HUDEP-2 (cell line): ENCODE results near the gene SPATA21.
A peak's percentile ranks its signal among the peaks of the same experiment; 100 is the strongest.
"Not testable (repeated sequence)": the region's sequence is repeated elsewhere in the genome, so short reads cannot be mapped to it uniquely, and the experiment has no call there.

Experiments
- DNase-seq, 76 experiments: peaks; one replicate each; lab custom pipeline; 2025; ENCODE audit not compliant: unreplicated experiment in 76 of 76; lab: John Stamatoyannopoulos, UW

The SPATA21 gene, protein sequence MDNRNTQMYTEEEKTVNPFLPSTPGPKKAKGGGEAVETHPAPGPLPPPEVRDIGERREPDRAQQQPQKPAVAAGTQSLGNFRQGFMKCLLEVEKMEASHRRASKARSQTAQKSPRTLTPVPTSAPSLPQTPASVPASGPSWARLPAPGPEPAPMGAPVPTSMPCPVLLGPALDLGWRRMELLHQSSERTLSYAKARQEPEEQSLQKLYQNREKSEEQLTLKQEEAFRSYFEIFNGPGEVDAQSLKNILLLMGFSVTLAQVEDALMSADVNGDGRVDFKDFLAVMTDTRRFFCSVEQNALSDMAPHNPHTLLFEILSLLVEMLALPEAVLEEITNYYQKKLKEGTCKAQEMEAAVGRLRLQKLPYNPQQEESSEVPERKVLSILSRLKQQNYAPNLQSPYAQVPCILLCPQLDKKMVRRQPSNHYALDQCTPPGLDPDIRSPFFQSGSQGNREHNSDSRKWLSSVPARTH

DNA sequence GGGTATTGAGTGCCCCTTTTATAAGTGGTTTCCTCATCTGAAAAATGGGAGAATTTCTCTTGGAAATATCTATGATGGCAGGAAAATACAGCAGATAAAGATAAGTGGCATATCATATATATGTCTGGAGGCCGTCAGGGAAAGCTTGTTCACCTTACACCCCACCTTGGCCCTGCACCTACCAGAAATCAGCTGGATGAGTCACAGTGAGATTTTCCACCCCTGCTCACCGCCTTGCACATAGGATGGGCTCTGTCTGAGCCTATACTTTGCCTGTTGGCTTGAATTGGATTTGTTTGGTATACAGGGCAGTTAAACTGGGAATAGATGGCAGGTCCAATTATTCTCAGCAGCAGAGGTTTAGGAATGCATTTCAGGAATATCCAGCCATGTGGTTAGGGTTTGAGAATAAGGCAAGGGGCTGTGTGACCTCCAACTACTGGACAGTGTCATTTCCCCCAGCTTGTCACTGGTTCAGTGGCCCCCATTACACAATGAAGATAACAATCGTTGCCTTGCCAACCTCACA, at the start of gene SPATA21:
TSS of gene SPATA21 (minus strand) at position 479 of the 529 bp plus-strand sequence. CDS start 6,053 bp downstream, outside the sequence.
- no peak for DNase-seq

- not testable (repeated sequence) for DNase-seq
These were observed 49.8 kb upstream of the SPATA21 start for GRCh38 chr1:16487011-16487410.

GRCh38 chr1:16486316-16486715, 49.1 kb upstream of the SPATA21 start:
- DNase-seq = not testable (repeated sequence)

DNA sequence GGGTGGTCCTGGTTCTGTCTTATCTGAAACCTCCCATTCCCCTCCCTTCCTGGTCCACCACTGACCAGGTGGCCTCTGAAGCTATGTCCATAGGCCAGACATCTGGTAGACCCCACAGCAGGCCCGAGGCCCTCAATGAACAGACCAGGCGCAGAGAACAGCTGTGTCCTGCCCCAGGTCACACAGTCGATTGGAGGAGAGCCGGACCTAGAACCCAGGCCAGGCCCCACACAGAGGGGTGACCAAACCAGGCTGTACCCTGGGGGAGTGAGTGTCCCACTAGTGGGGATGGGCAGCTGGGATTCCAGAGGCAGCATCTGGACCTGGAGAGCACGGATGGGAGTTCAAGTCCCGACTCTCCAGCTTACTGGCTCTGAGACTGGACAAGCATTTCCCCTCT, 47.7 kb upstream of the SPATA21 start:
- DNase-seq = no peak

DNA sequence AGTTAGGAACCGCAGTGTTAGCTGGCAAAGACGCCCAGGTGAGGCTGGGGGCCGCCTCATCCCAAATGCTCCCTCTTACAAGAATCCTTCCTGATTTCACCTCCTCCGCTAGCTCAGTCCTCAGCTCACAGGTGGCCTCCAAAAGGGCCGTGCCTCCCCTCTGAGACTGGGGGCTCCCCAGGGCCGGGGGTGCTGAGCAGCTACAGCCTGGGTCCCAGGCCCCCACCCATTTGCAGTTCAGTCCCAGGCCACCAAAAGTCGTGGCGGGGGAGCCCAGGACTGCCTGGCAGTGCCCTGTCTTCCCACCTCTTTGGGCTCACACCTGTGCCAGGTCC, 47.2 kb upstream of the SPATA21 start:
- no peak for DNase-seq

DNA sequence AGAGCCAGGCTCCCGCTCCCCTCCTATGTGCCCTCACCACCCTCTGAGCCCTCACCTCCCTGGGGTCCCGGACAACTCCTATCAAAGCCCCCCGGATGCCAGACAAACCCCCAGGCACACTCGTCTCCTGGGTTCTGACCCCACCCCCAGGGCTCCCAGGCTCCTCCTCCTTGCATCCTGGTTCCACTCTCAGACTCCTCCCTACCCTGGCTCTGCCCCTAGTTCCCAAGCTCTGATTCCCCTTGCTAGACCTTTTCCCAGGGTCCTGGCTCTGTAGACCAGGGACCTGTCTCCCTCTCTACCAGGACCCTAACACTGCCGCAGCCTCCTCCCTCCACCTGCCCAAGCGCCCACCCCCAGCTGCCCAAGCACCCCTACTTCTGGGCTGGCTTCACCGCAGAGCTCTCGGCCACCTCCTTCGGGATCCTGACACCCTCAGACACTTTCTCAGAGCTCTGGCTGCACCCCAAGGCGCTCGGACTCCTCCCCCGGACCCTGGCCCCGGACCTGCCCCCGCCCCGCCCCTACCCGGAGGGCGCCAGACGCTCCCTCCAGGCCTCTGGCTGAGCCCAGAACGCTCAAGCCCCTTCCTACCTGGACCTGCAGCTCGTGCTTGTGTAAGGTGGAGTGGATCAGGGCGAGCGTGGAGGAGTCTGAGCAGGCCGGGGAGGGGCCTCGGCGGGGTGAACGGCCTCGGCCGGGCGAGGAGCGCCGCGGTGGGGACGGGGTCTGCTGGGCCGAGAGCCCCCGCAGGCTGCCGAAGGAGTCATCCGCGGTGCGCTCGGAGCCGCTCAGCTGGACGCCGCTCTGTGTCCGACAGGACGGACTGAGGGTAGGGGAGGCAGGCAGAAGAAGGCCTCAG, 46.6 kb upstream of the SPATA21 start:
- not testable (repeated sequence) for DNase-seq

- DNase-seq = not testable (repeated sequence)
These were observed 45.9 kb upstream of the SPATA21 start for GRCh38 chr1:16483146-16483545.

GRCh38 chr1:16478091-16478490, 40.9 kb upstream of the SPATA21 start:
- DNase-seq = no peak

DNA sequence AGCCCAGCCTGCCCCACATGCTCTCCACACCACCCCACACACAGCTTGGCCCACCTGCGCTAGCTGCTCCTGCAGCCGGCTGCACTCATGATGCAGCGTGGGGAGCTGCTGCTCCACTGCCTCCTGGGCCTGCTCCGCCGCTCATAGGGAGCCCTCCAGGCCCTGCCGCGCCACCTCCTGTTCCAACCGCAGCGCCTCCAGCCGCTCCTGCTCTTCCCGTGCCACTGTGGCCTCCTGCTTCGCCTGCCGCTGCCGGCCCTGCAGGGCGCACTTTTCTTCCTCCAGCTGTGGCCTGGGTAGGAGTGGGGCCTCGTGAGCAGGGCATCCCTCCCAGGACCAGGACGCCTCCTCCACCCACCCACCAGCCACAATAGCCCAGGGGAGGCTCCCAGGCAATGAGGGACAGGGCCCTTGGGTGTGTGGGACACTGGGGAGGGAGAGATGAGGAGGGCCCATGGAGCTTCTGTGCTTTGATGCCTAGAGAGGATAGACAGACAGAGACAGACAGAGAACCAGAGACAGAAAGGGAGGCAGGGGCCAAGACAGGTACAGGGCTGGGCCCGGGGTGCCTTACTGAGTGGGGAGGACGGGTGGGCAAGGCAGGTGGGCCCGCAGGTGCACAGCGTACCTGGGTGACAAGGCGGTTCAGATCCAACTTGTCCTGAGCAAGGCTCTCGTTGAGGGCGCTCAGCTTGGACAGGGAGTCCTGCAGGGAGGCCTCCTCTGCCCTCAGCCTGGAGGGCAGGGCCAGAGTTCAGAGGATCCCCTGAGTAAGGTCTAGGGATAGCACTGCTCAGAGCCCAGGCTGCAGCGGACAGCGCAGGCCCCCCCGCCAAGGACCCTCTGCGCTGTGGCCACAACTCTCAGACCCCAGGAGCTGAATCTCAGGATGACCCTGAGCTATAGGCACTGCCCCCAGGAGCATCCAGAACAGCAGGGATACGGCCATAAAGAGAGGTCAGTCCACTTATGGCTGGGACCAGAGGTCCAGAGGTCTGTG, 38.8 kb upstream of the SPATA21 start:
- DNase-seq = not testable (repeated sequence)

DNA sequence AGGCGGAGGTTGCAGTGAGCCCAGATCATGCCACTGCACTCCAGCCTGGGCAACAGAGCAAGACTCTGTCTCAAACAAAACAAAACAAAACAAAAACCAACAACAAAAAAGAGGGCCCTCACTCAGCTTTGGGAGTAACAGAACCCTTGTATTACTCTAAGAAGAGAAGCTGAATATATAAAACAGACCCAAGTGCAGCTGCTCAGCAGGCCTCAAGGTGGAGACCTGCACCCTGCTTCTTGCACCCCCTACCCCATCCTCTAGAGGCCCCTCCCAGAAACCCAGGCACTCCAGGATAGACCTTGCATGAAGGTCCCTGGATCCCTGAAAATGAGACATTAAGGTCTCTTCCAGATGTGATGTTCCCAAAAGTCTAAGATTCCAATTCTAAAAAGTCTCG, 37.7 kb upstream of the SPATA21 start:
- not testable (repeated sequence) for DNase-seq

- DNase-seq = no peak
These were observed 37.1 kb upstream of the SPATA21 start for GRCh38 chr1:16474166-16474800.

- no peak for DNase-seq
These were observed 31.3 kb upstream of the SPATA21 start for GRCh38 chr1:16468558-16468957.

DNA sequence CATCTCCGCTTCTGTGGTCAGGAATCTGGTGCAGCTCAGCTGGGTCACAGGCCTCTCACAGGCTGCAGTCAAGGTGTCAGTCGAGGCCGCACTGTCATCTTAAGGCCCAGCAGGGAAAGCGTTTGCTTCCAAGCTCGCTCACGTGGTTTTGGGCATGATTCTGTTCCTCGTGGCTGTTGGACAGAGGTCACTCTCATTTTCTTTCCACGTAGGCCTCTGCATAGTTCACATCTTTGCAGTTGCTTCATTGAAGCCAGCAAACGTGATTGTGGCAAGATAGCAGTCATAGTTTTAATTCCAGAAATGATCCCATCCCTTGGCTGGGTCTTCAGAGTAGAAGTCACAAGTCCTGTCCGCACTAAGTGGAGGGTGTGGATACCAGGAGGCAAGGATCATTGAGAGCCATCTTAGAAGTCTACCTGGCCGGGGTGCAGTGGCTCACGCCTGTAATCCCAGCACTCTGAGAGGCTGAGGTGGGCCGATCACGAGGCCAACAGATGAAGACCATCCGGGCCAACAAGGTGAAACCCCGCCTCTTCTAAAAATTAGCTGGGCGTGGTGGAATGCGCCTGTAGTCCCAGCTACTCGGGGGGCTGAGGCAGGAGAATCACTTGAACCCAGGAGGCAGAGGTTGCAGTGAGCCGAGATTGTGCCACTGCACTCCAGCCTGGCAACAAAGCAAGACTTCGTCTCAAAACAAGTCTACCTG, 27.8 kb upstream of the SPATA21 start:
- no peak for DNase-seq

GRCh38 chr1:16462773-16463330, 25.6 kb upstream of the SPATA21 start:
- DNase-seq = no peak

GRCh38 chr1:16461681-16462080, 24.5 kb upstream of the SPATA21 start:
- no peak for DNase-seq

DNA sequence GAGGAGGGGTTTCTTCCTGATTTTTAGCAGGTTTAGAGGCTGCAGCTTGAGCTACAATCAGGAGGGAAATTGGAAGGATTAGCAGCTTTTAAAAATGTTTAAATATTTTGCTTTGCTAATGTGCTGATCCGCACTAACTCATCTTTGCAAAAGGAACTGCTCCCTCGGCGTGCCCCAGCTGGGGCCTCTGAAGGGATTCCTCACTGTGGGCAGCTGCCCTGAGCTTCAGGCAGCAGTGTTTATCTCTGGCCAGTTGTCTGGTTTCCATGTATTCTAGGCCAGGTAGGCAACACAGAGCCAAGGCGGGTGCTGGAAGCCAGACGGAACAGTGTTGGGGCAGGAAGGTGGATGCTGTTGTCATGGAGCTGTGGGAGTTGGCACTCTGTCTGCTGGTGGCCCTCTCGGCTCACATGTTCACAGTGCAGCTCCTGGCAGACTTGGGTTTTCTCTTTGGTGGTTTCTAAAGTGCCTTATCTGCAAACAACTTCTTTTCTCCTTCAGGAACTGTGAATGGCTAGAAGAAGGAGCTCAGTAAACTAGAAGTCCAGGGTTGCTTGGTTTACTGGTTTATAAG, 22.2 kb upstream of the SPATA21 start:
- peak in 18 of 76 experiments; percentile 6 to 59 (median 18) for DNase-seq

DNA sequence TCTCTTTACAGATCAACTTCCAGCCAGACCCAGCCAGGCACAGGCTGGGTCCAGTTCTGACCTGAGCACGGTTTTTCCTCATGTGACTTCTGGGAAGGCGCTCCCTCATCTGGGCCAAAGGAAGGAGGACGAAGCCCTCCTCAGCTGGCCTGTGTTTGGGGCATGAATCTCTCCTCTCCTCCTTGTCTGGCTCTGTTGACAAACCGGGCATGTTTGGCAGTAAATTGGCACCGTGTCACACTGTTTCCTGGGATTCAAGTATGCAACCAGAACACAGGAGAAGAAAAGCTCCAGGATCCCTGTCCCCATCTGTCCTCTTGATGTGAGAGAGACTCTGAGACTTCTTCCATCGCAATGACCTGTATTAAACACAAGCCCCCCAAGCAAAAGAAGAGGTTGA, 21.6 kb upstream of the SPATA21 start:
- no peak for DNase-seq

DNA sequence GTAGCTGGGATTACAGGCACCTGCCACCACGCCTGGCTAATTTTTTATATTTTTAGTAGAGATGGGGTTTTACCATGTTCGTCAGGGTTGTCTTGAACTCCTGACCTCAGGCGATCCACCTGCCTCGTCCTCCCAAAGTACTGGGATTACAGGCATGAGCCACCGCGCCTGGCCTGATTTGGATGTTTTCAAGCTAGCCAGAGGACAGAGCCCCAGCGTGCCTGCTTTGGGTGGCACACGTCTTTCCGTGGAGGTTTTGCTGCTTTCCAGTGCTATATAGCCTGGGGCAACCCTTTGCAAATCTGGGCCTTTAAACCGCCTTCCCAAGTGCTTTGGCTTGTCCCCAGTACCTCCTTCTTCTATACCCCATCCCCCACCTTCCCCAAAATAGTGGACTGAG, 18.9 kb upstream of the SPATA21 start:
- not testable (repeated sequence) for DNase-seq
